GM18502 (cell line): ENCODE results near the gene STPG3.
A peak's percentile ranks its signal among the peaks of the same experiment; 100 is the strongest.

ENCODE experiments used
- ATAC-seq: cut with Tn5 transposase; IDR thresholded peaks from one replicate; pipeline ENCODE4 v1.9.1; 2021; ENCODE audit warnings: mild to moderate bottlenecking; ENCODE audit not compliant: unreplicated experiment, poor library complexity

STPG3 gene

GRCh38 chr9:137298401-137299202 is 47.5 kb downstream of the STPG3 start:
- no peak for ATAC-seq

- ATAC-seq = no peak
Observed at GRCh38 chr9:137299203-137299565, 48.1 kb downstream of the STPG3 start.

- ATAC-seq = no peak
Observed at GRCh38 chr9:137299938-137300337, 48.9 kb downstream of the STPG3 start.

GRCh38 chr9:137300567-137301080 is 49.5 kb downstream of the STPG3 start:
- ATAC-seq = no peak

- ATAC-seq = peak; percentile 15
Observed at GRCh38 chr9:137301081-137301947, 50.2 kb downstream of the STPG3 start.

GRCh38 chr9:137302118-137302448 is 51.0 kb downstream of the STPG3 start, which contains the start of gene NRARP:
NRARP (minus strand) TSS chr9:137302271; CDS start chr9:137301928, 343 bp downstream.
- peak; percentile 73 for ATAC-seq

GRCh38 chr9:137302449-137303150 is 51.5 kb downstream of the STPG3 start:
- peak; percentile 50 for ATAC-seq
